MM.1S (cell line): ENCODE results near the gene JPT2.

ENCODE experiments used
- EZH2 ChIP-seq: fragments of 300-600 bp; sonication (generic); optimal IDR thresholded peaks from 2 replicates; pipeline ENCODE3; 2017; ENCODE audit warnings: low read depth, mild to moderate bottlenecking, antibody characterized with exemption, low read length, mixed read lengths
- TF ChIP-seq, protein P1 (sequence below): fragments of 300-600 bp; sonication (generic); IDR thresholded peaks from 2 replicates; pipeline ENCODE4 v1.5.1; 2016; ENCODE audit warnings: antibody characterized with exemption, low read length, mixed read lengths

GRCh38 chr16:1642148-1642547 lies 35.9 kb upstream of the JPT2 start:
- no peak for TF ChIP-seq EZH2
- TF ChIP-seq, protein P1, sequence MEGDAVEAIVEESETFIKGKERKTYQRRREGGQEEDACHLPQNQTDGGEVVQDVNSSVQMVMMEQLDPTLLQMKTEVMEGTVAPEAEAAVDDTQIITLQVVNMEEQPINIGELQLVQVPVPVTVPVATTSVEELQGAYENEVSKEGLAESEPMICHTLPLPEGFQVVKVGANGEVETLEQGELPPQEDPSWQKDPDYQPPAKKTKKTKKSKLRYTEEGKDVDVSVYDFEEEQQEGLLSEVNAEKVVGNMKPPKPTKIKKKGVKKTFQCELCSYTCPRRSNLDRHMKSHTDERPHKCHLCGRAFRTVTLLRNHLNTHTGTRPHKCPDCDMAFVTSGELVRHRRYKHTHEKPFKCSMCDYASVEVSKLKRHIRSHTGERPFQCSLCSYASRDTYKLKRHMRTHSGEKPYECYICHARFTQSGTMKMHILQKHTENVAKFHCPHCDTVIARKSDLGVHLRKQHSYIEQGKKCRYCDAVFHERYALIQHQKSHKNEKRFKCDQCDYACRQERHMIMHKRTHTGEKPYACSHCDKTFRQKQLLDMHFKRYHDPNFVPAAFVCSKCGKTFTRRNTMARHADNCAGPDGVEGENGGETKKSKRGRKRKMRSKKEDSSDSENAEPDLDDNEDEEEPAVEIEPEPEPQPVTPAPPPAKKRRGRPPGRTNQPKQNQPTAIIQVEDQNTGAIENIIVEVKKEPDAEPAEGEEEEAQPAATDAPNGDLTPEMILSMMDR = no peak
